Inflammatory macrophage treated with lipopolysaccharide for 4 hours (primary cell): Measurements from ENCODE around the gene CTDP1.

Experiments
- DNase-seq: peaks from one replicate; pipeline ENCODE4 v3.0.0-alpha.2; 2020

The CTDP1 gene

DNA sequence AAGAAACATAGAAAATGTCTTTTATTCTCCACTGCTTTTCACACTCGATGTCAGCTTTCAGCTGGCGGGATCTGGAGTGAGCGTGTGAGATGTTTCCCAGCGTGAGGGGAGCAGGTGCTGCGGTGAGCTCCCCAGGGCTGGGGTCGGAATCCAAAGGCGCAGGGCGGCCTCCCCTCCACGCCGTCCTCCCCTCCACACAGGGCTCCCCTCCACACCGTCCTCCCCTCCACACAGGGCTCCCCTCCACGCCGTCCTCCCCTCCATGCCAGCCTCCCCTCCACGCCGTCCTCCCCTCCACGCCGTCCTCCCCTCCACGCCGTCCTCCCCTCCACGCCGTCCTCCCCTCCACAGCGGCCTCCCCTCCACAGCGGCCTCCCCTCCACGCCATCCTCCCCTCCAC lies 91.2 kb downstream of the CTDP1 start:
- DNase-seq: no peak

- DNase-seq: no peak
Observed at GRCh38 chr18:79771446-79772107, 92.0 kb downstream of the CTDP1 start.

- DNase-seq: no peak
Observed at GRCh38 chr18:79772108-79772864, 92.7 kb downstream of the CTDP1 start.

DNA sequence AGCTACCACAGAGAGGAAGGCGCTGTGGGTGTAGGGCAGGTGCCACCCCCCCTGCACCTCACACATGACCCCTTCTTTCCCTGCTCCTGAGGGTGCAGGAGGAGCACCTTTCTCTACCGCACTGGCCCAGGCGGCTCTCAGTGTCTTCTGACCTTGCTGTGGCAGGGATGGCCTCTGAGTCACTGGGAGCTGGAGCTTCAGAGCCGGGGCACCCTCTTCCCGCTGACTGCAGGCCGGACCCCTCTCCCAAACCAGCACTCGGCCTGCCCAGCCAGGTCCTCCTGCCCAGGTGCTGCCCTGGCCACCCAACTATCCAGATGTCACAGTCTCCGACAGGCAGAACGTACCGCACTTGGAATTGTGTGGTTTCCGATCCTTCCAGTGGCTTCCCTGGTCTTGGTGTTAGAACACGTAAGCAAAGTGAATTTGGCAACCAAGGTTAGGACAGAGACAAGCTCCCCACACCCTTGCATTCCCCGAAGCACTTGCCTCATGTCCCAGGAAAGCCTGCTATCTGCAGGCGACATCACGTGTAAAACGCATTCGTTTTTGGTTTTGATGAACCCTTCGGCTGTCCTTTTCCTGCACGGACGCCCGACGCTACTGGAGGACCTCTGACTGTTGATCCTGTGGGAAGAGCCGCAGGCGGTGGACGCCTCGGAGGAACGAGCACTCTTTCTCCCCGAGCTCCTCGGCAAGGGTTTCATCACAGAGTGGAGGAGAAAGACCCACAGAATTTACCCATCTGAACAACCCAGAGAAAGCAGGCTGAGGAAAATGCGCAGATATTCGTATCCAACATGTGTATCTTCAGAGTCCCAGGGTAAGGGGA lies 93.5 kb downstream of the CTDP1 start:
- no peak for DNase-seq

DNA sequence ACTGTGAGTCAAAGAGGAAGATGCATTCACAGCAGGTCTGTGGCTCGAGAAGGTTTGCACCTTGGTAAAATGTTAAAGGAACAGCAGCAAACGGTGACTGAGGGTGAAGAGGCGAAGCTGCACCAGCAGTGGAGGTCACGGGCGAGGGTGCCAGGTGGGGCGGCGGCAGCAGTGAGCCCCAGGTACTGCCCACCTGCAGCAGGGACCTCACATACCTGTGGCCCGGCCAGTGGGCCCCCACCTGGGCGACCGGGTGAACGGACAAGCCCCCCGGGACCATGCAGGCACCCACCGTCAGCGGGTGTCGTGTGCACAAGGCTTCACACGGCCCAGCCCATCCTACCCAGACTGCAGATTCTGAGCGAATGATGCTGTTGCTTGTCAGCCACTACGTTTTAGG lies 94.5 kb downstream of the CTDP1 start:
- DNase-seq: no peak

DNA sequence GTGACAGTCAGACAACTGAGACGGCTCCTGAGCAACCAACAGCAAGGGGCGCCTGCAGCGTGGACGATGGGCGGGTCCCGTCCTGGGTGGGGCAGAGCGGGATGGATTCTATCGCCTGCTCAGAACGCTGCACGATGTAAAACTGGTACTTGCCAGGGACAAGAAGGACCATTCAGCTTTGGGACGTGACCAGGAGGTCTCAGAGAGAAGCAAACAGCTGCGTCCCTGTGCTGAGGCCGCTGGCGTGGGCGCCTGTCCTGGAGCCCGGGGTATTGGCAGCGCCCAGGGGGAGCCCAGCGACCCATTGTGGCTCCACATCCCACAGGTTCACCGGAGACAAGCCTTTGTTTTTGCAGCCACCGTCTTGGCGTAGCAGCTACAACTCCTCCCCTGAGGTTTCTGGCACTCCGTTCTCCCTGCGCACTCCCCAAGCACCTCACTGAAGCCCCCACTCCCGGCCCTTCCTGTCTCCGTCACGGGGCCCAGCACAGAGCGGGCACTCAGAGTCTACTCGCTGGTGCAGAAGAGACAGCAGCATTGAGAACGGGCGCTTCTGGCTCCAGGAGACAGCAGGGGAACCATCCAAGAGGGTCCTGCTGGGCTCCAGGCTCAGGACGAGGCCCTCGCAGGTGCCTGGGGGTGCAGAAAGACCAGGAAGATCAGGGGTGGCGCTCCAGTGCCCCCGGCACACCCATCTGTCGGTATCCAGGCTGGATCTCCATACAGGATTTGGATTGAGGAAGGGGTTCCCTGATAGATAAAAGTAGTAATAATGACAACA lies 96.0 kb downstream of the CTDP1 start:
- DNase-seq: no peak

- no peak for DNase-seq
Observed at GRCh38 chr18:79776674-79777073, 97.1 kb downstream of the CTDP1 start.

GRCh38 chr18:79778291-79778791 lies 98.7 kb downstream of the CTDP1 start:
- no peak for DNase-seq

- no peak for DNase-seq
Observed at GRCh38 chr18:79779021-79779699, 99.6 kb downstream of the CTDP1 start.

- no peak for DNase-seq
Observed at GRCh38 chr18:79779700-79780190, 100.1 kb downstream of the CTDP1 start.

GRCh38 chr18:79780547-79780946 lies 100.9 kb downstream of the CTDP1 start:
- no peak for DNase-seq

GRCh38 chr18:79781331-79781941 lies 101.8 kb downstream of the CTDP1 start:
- DNase-seq: no peak

DNA sequence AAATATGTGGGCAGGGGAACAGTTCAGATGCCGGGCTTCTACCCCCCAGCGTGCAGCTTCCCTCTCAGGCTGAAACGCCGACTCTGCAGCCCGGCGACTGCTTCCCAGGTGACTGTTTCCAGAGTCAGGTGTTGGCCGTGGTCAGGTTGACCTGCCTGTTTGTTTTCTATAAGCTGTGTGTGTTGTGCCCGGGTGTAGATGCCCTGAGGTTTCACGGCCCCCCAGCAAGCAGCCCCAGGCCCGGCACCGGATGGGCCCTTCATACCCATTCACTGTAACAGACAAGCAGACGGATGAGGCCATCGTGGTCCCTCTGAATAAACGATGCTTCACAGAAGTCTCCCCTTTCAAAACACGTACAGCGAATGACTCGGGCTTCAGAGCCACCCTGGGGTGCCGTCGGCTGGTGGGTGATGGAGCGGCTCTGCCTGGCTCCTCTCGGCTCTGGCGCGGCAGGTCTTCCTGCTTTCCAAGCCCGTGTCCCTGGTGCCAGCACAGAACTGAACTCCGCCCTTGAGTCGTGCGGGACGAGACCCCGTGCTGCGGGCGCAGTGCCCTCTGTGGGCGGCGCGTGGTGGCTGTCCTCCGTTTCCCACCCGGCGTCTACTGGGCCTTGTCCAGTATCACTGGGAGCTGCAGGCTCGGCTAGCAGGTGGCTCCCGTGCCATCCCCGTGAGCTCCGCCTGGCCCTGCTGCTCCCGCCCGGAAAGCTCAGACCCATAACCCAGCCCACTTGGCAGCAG lies 103.1 kb downstream of the CTDP1 start:
- DNase-seq: no peak

DNA sequence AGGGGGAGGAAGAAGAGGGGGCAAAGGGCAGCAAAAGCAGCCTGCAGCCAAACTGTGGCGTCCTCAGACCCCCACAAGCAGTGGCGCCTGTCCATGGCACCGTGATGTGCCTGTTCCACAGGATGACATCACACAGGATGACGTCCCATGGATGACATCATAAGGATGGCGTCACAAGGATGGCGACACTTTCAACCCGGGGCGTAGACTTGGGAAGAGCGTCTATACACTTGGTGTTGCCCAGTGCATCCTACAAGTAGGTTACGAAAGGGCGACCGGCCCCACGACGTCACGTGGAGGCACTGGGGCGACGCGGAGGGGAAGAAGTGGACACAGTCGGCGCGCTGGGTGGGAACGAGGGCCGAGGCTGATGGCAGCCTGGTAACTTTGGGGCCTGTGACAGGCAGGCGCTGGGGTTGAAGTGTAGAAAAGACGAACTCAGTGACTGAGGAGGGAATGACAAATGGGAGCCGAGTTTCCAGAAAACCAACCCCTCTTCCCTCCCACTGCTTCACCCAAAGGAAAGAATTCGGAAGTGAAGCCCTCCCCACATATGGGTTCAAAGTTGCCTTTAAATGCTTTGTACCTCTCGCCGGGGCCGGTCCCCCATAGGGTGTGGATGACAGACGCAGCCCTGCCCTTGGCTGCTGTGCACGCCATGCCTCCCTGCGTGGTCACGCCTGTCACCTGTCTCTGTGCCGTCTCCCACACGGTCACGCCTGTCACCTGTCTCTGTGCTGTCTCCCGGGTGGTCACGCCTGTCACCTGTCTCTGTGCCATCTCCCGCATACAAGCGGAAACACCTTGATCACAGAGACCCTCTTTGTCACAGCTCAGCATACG lies 104.7 kb downstream of the CTDP1 start:
- no peak for DNase-seq

DNA sequence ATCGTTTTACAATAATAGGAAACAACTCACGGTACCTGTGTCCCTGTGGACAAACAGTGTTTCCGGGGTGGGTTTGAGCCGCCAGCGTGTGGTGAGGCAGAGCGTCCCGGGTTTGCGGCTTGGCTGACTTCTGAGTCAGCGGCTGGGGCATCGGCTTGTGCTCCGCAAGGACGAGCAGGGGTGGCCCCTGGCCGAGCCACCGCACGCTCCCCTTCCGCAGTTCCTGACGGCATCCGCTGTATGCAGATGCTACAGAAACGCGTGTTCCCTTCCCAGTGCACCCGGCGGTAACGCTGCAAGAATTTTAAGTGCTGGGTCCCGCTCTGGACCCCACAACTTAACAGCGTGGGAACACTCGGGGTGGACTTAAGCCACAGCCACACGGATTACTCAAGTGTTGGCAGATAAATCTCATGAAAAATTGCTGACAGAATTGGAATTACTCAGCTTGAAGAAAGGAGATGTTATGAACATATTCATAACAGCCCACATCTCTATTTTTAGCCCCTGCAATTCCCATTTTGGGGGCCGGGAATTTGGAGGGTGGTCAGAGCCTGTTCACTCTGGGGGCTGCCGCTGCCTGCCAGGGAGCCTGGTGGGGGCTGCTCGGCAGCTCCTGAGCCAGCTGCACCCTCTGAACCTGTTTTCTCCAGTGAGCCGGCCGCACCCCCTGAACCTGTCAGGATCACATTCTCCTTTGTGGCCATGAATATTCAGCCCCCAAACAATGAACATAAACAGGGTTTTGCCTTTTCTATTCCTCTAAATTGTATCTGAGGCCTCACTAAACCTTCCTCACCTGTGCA lies 105.6 kb downstream of the CTDP1 start:
- DNase-seq: no peak

DNA sequence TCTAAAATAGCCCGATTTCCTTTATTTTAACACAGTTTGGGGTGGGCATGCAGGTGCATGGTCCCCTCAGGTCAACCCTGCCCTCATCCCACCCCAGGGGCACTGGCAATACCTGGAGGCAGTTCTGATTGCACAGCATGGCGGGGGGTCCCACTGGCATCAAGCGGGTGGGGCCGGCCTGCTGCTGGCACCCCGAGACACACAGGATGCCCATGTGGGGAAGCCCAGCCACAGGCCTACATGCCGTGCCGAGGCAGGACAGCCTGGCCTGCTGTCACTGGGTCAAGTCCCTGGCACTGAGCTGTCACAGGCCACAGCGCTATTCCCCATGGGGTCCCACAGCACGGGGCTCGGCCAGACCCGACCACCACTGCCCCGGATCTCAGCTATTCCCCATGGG lies 106.2 kb downstream of the CTDP1 start:
- no peak for DNase-seq

GRCh38 chr18:79786304-79786703 lies 106.7 kb downstream of the CTDP1 start:
- DNase-seq: no peak

DNA sequence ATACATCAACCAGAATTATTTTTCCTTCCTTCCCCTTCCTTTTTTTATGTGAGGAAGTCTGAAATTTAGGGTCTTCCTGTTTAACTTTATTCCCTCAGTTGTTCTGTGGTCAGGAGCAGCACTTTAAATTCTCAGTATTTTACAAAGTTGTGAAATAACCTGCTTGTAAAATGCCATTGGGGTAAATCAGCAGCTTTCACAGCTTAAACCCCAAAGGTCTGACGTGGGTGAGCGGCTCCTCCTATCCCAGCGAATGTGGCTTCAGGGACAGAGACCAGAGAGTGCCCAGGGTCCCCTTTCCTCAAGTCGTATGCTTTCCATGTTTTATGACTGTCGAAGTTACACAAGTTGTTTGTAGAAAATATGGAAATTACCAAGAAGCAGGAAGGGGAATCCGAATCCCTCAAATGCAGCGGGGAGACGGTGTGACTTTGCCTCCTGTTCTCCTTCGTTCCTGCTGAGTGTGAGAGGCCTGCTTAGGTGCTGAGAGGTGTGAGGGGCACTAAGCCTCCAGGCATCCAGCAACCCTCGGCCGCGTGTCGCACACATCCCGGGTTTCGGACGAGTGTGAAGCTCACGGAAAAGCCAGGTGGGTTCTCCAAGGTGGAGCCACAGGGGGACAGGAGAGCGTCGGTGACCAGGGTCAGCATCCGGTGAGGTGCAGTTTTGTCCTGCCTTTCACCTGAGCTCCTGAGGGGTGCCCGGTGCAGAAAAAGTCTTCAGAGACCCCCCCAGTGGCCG lies 107.4 kb downstream of the CTDP1 start:
- no peak for DNase-seq
